ENCODE results near the gene ARSA.

GRCh38 chr22:50606165-50606945 is 21.6 kb downstream of the ARSA start:
- TF ChIP-seq CTCF (IDR thresholded peaks at IDR 0.05) (no peak), POLR2A (IDR thresholded peaks at IDR 0.05) (no peak), POLR2AphosphoS5 (IDR thresholded peaks at IDR 0.05) (no peak)

All from prostate gland (tissue), 2 donors.